GM18867 (cell line): ENCODE measurements around the gene PPM1J.
"Not testable (repeated sequence)": the region's sequence is repeated elsewhere in the genome, so short reads cannot be mapped to it uniquely, and the experiment has no call there.

Experiments used
- ATAC-seq: cut with Tn5 transposase; IDR thresholded peaks from one replicate; pipeline ENCODE4 v1.9.1; 2021; ENCODE audit warnings: mild to moderate bottlenecking, moderate library complexity; ENCODE audit not compliant: unreplicated experiment

The PPM1J gene

GRCh38 chr1:112715264-112716053 is at the start of gene PPM1J:
TSS of gene PPM1J (minus strand) at chr1:112715332. CDS start at chr1:112715301, 31 bp downstream.
- ATAC-seq: peak; percentile 77

GRCh38 chr1:112762541-112763500 is 47.7 kb upstream of the PPM1J start:
- ATAC-seq: no peak

- no peak for ATAC-seq
Measured at GRCh38 chr1:112761714-112762480, 46.8 kb upstream of the PPM1J start.

- ATAC-seq: no peak
Measured at GRCh38 chr1:112759228-112759627, 44.1 kb upstream of the PPM1J start.

GRCh38 chr1:112754116-112754628 is 39.0 kb upstream of the PPM1J start:
- no peak for ATAC-seq

- no peak for ATAC-seq
Measured at GRCh38 chr1:112748396-112748795, 33.3 kb upstream of the PPM1J start.

- ATAC-seq: no peak
Measured at GRCh38 chr1:112744009-112744578, 29.0 kb upstream of the PPM1J start.

GRCh38 chr1:112743174-112744008 is 28.3 kb upstream of the PPM1J start:
- no peak for ATAC-seq

GRCh38 chr1:112737573-112737972 is 22.4 kb upstream of the PPM1J start:
- no peak for ATAC-seq

GRCh38 chr1:112735752-112736151 is 20.6 kb upstream of the PPM1J start:
- ATAC-seq: no peak

- no peak for ATAC-seq
Measured at GRCh38 chr1:112731451-112731850, 16.3 kb upstream of the PPM1J start.

GRCh38 chr1:112729909-112730308 is 14.8 kb upstream of the PPM1J start:
- ATAC-seq: no peak

- not testable (repeated sequence) for ATAC-seq
Measured at GRCh38 chr1:112729011-112729410, 13.9 kb upstream of the PPM1J start.

GRCh38 chr1:112728306-112728971 is 13.3 kb upstream of the PPM1J start:
- ATAC-seq: not testable (repeated sequence)

GRCh38 chr1:112727716-112728115 is 12.6 kb upstream of the PPM1J start:
- no peak for ATAC-seq

- ATAC-seq: not testable (repeated sequence)
Measured at GRCh38 chr1:112724240-112724639, 9.1 kb upstream of the PPM1J start.

- no peak for ATAC-seq
Measured at GRCh38 chr1:112723511-112723839, 8.3 kb upstream of the PPM1J start.

GRCh38 chr1:112722601-112723510 is 7.7 kb upstream of the PPM1J start:
- ATAC-seq: no peak
